Aorta (tissue), 5 donors: Measurements from ENCODE around the gene BCLAF1. TPM values are rescaled to one million over a fixed set of nuclear protein-coding genes. Genes with fewer than 3 reads are reported as not detected.
A peak's percentile ranks its signal among the peaks of the same experiment; 100 is the strongest.

ENCODE experiments used
- ATAC-seq: fragments of 200-7000 bp; cut with Tn5 transposase; one replicate; pipeline ENCODE4 v1.9.1; 2022; ENCODE audit warnings: moderate library complexity; ENCODE audit not compliant: low FRiP score
- DNase-seq, 2 donors: peaks; one replicate each; pipeline ENCODE4 v3.0.0-alpha.2; 2020
- H3K27ac ChIP-seq, 2 donors: one replicate each; pipeline ENCODE4 v1.5.1; 2013; ENCODE audit warnings: low read length in 2 of 2, mild to moderate bottlenecking in 2 of 2, moderate library complexity in 2 of 2, control low read depth in 1 of 2, inconsistent platforms in 1 of 2, low read depth in 1 of 2
- H3K27me3 ChIP-seq, 2 donors: one replicate each; pipeline ENCODE4 v1.6.1; 2013; ENCODE audit warnings: control low read depth in 1 of 2, low read length in 1 of 2, mild to moderate bottlenecking in 1 of 2, moderate library complexity in 1 of 2; ENCODE audit not compliant: insufficient read depth in 2 of 2, control insufficient read depth in 1 of 2
- H3K36me3 ChIP-seq, 2 donors: one replicate each; pipeline ENCODE4 v1.6.1; 2013; ENCODE audit warnings: control low read depth in 1 of 2, low read length in 1 of 2, mild to moderate bottlenecking in 1 of 2; ENCODE audit not compliant: insufficient read depth in 2 of 2, control insufficient read depth in 1 of 2
- H3K4me1 ChIP-seq, 2 donors: one replicate each; pipeline ENCODE4 v1.6.1; 2013; ENCODE audit warnings: low read length in 2 of 2, control low read depth in 1 of 2, mild to moderate bottlenecking in 1 of 2, moderate library complexity in 1 of 2; ENCODE audit not compliant: insufficient read depth in 2 of 2, control insufficient read depth in 1 of 2
- H3K4me3 ChIP-seq, 2 donors: one replicate each; pipeline ENCODE4 v1.5.1; 2013; ENCODE audit warnings: low read length in 2 of 2, control low read depth in 1 of 2, mild to moderate bottlenecking in 1 of 2
- H3K9me3 ChIP-seq: one replicate; pipeline ENCODE4 v1.6.1; 2013; ENCODE audit warnings: mild to moderate bottlenecking, low read length; ENCODE audit not compliant: control insufficient read depth
- WGBS, 2 donors: extraction: QIAGEN DNeasy Blood & Tissue Kit; methylation state at CpG; one replicate each; pipeline ENCODE4 v1.1.7; 2013; 5-methylcytosine and 5-hydroxymethylcytosine counted together
- intact Hi-C, 2 donors: fragments of 100-400 bp; cut with DNase I; formaldehyde crosslinking; loops; one replicate each; pipeline versions ENCODE4 v1.14.2 to v1.15.0; 2022
- polyA plus RNA-seq, 2 donors: library from polyadenylated mRNA; stranded (reverse); fragments of 200-250 nt; gene quantifications; one replicate each; pipeline ENCODE4 v1.2.3, GENCODE V29; 2013
- total RNA-seq, 2 donors: library from RNA; stranded (reverse); fragmentation: NEBNext Ultra II Directional; extraction: Animal tissue kit (Norgen Biotek cat#: 25700); gene quantifications; one replicate each; pipeline ENCODE4 v1.2.1, GENCODE V29; 2021
- donor health status: healthy with polysubstance abuse.
- donor health status: Bipolar disorder and iron deficiency.
- donor health status: DM: no; HTN: no; CAD: no.
- donor health status: DM: no; HTN: no; CAD: no.
- donor health status: DM: yes; HTN: yes; CAD: no.

The BCLAF1 gene
- total and polyA plus RNA-seq, 4 donors: 15.3 to 134 (median 82.1) TPM

- DNase-seq (no peak), ATAC-seq (no peak)
- Histone ChIP-seq H3K27ac (no peak overlapping the region), H3K4me3 (no peak overlapping the region), H3K36me3 (no peaks in the 10 kb centered on the region), H3K4me1 (no peaks in the 10 kb centered on the region), H3K27me3 (peaks cover 0 to 4% of the 10 kb centered on the region in 2 donors), H3K9me3 (no peaks in the 10 kb centered on the region)
- 79 to 94% methylated on average over 3 of the region's 3 CpGs for WGBS, 2 donors
- intact Hi-C loops: no loop called here
Observed at GRCh38 chr6:136303516-136303915, 13.9 kb upstream of the BCLAF1 start.

GRCh38 chr6:136294621-136295020, 5.0 kb upstream of the BCLAF1 start:
- DNase-seq (no peak), ATAC-seq (no peak)
- no peak overlapping the region for H3K27ac ChIP-seq
- H3K4me1 ChIP-seq: peaks cover 0 to 1% of the 10 kb centered on the region in 2 donors
- no peaks in the 10 kb centered on the region for H3K36me3 ChIP-seq
- no peaks in the 10 kb centered on the region for H3K27me3 ChIP-seq
- intact Hi-C loops: no loop called here
- 97% methylated on average over 3 of the region's 3 CpGs for WGBS, 2 donors
- H3K9me3 ChIP-seq: no peaks in the 10 kb centered on the region
- no peak overlapping the region for H3K4me3 ChIP-seq

GRCh38 chr6:136290410-136291010, 864 bp upstream of the BCLAF1 start:
- WGBS, 2 donors: 1% methylated on average over 22 of the region's 22 CpGs
- no peaks in the 10 kb centered on the region for H3K27me3 ChIP-seq
- peak overlapping the region; percentile 26 to 72 for H3K4me3 ChIP-seq
- ATAC-seq (peak; percentile 70), DNase-seq (peak; percentile 87 to 90)
- intact Hi-C loops: no loop called here
- H3K36me3 ChIP-seq: no peaks in the 10 kb centered on the region
- peaks cover 0 to 5% of the 10 kb centered on the region in 2 donors for H3K4me1 ChIP-seq
- H3K27ac ChIP-seq: peak overlapping the region; percentile 96 to 100
- H3K9me3 ChIP-seq: no peaks in the 10 kb centered on the region

GRCh38 chr6:136289327-136289578, 393 bp downstream of the BCLAF1 start:
- H3K27me3 ChIP-seq: no peaks in the 10 kb centered on the region
- intact Hi-C loops: loop anchor here in 1 of 2 donors (2.0 kb wide), 2 partner anchors 38 to 790 kb away; partner anchors contain the start of gene MTFR2
- 0% methylated on average over 34 of the region's 34 CpGs for WGBS, 2 donors
- peak overlapping the region; percentile 100 for H3K27ac ChIP-seq
- H3K4me3 ChIP-seq: peak overlapping the region; percentile 77 to 93
- H3K36me3 ChIP-seq: no peaks in the 10 kb centered on the region
- H3K4me1 ChIP-seq: peaks cover 0 to 5% of the 10 kb centered on the region in 2 donors
- no peaks in the 10 kb centered on the region for H3K9me3 ChIP-seq
- DNase-seq: peak; percentile 95 to 96
- peak; percentile 94 for ATAC-seq

- H3K4me1 ChIP-seq: peaks cover 0 to 5% of the 10 kb centered on the region in 2 donors
- peak overlapping the region; percentile 77 to 93 for H3K4me3 ChIP-seq
- peak overlapping the region; percentile 88 to 100 for H3K27ac ChIP-seq
- DNase-seq (peak; percentile 92 to 95), ATAC-seq (peak; percentile 76)
- intact Hi-C loops: loop anchor here in 1 of 2 donors (2.0 kb wide), 2 partner anchors 38 to 790 kb away; partner anchors contain the start of gene MTFR2
- no peaks in the 10 kb centered on the region for H3K36me3 ChIP-seq
- 0 to 1% methylated on average over 33 to 34 of the region's 34 CpGs for WGBS, 2 donors
- H3K27me3 ChIP-seq: no peaks in the 10 kb centered on the region
- H3K9me3 ChIP-seq: no peaks in the 10 kb centered on the region
Observed at GRCh38 chr6:136288566-136289326, 900 bp downstream of the BCLAF1 start.

GRCh38 chr6:136284909-136285308, 4.7 kb downstream of the BCLAF1 start:
- Histone ChIP-seq H3K36me3 (no peaks in the 10 kb centered on the region), H3K4me1 (peaks cover 4 to 7% of the 10 kb centered on the region in 2 donors), H3K27ac (no peak overlapping the region), H3K9me3 (no peaks in the 10 kb centered on the region), H3K27me3 (no peaks in the 10 kb centered on the region), H3K4me3 (no peak overlapping the region)
- no peak for ATAC-seq
- intact Hi-C loops: no loop called here
- DNase-seq: no peak
- WGBS, 2 donors: 17 to 21% methylated on average over 2 of the region's 2 CpGs

- no peak for DNase-seq
- ATAC-seq: no peak
- Histone ChIP-seq H3K9me3 (no peaks in the 10 kb centered on the region), H3K27ac (no peak overlapping the region), H3K4me1 (peaks cover 5 to 7% of the 10 kb centered on the region in 2 donors), H3K36me3 (no peaks in the 10 kb centered on the region), H3K4me3 (no peak overlapping the region), H3K27me3 (no peaks in the 10 kb centered on the region)
- 44 to 46% methylated on average over 4 of the region's 4 CpGs for WGBS, 2 donors
- intact Hi-C loops: no loop called here
Observed at GRCh38 chr6:136282906-136283305, 6.7 kb downstream of the BCLAF1 start.

GRCh38 chr6:136280032-136280609, 9.5 kb downstream of the BCLAF1 start:
- 53 to 54% methylated on average over 3 of the region's 3 CpGs for WGBS, 2 donors
- Histone ChIP-seq H3K9me3 (no peaks in the 10 kb centered on the region), H3K27me3 (no peaks in the 10 kb centered on the region), H3K36me3 (no peaks in the 10 kb centered on the region), H3K4me1 (peaks cover 1 to 5% of the 10 kb centered on the region in 2 donors), H3K4me3 (no peak overlapping the region), H3K27ac (no peak overlapping the region)
- intact Hi-C loops: no loop called here
- DNase-seq (no peak), ATAC-seq (no peak)
